Head of caudate nucleus (tissue), 42 donors: Measurements from ENCODE around the gene SRM.
"Not testable (repeated sequence)": the region's sequence is repeated elsewhere in the genome, so short reads cannot be mapped to it uniquely, and the experiment has no call there.

Experiments
- DNase-seq, 42 donors: peaks; one replicate each; pipeline versions ENCODE4 v3.0.0 to v3.0.0-alpha.2; 2020 to 2021; ENCODE audit warnings: mixed read lengths in 7 of 42
- intact Hi-C: fragments of 100-400 bp; cut with DNase I; formaldehyde crosslinking; loops from one replicate; pipeline ENCODE4 v1.15.0; 2022

SRM gene

DNA sequence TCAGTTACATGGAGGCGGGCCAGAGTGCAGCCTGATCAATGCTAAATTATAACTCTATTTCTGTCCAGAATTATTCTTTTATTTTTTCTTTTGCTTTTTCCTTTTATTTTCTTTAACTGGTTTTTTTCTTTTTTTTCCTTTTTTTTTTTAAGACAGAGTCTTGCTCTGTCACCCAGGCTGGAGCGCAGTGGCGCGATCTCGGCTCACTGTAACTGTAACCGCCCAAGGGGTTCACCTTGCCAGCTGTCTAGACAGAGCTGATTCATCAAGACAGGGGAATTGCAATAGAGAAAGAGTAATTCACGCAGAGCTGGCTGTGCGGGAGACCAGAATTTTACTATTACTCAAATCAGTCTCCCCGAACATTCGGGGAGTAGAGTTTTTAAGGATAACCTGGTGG, 8.7 kb downstream of the SRM start:
- intact Hi-C loops = not testable (repeated sequence)
- DNase-seq = peak in 1 of 42 donors; percentile 13

DNA sequence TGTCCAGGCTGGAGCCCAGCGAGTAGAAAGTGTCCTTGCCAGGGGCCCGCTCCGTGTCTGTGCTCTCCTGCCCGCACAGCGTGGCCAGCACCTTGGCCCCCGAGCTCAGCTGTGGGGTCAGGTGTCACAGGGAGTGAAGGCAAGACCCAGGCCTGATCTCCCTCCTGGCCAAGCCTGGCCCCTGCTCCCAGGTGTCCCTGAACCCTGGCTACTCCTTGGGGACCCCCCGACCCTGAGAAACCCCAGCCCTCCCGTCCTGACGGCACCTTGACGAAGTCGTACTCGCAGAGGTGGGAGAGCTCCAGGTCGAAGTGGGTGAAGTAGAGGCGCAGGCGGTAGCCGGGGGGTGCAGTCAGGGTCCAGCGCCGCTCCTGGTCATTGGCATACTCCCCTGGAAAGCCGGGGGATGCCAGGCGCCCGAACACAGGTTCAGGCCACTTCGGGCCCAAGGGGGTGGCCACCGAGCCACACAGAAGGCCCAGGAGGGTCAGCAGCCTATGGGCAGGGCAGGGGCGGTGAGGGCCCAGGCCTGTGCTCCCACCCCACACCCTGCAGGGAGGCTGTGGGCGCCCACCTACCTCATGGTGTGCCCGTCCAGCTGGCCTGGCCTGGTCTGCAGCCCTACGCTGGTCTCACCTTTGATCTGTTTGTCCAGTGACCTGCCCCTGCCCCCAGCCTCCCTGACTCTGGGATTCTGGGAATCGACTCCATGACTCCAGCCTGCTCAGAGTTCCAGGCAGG, 13.0 kb downstream of the SRM start, which contains the start of gene MASP2:
Gene MASP2 (minus strand): TSS at position 615 of the 741 bp plus-strand sequence. CDS start 32 bp downstream, at position 583.
- DNase-seq = peak in 5 of 42 donors; percentile 6 to 27 (median 15)
- intact Hi-C loops = no loop called here

DNA sequence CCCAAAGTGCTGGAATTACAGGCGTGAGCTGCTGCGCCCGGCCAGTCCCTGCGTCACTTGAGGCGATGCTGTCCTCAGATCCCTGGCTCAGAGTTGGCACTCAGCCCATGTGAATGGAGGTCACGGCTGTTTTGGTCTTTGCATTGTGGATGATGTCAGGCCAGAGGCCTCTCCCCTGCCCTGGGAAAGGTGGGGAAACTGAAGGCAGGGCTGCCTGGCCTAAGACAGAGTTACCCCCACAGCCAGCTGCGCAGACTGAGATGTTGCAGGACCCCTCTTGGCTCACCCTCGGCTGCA, 13.6 kb downstream of the SRM start:
- peak in 4 of 42 donors; percentile 8 to 24 (median 11) for DNase-seq
- intact Hi-C loops = no loop called here

DNA sequence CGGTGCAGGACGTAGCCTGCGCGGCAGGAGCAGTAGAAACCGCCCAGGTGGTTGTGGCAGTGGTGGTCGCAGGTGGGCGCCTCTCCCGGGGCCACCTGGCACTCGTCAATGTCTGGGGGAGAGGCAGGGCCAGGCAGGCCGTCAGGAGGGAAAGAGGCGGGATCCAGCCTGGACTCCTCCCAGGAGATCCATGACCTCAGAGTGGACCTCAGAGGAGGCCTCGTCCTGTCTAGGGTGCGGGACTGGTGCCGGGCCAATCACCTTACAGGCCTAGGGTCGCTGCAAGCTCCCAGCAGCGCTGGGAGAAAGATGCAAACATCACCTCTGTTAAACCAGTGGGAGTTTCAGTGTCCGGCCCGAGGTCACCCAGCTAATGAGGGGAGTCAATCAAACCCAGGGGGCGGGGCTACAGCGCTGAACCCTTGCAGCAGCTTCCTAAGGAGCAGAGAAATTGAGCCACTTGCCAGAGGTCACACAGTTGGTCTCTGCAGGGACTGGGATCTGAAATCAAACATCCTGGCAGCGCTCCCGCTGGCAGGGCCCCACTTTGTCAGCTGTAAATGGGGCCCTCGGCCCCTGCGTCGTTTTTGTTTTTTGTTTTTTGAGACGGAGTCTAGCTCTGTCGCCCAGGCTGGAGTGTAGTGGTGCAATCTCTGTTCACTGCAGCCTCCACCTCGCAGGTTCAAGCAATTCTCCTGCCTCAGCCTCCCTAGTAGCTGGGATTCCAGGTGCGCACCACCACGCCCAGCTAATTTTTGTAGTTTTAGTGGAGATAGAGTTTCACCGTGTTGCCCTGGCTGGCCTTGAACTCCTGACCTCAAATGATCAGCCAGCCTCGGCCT, 14.2 kb downstream of the SRM start:
- DNase-seq = peak in 6 of 42 donors; percentile 7 to 26 (median 19)
- intact Hi-C loops = no loop called here

DNA sequence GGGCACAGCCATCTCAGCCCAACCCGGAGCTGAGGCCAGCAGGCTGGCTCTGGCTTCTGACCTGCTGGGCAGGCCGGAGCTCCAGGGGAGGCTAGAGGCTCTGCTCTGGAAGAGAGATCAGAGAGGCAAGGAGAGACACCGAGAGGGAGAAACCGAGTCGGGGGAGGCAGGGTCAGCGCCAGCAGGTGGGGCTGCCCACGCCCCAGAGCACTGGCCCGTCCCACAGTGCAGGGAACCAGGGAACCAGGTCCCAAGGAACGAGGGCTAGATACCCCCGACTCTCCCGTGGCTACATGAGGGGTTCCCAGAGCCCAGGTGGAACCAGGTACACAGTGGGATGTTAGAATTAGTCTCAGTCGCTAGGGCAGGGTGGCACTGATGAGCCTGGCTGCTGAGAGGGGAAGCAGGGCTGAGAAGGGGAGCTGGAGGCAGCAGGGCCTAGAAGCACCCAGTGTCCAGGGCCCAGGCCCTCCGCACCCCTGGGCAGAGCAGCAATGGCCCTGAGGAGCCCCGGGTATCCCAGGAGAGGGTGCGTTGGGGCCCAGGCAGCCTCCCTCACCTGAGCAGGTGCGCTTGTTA, 14.9 kb downstream of the SRM start:
- intact Hi-C loops = no loop called here
- DNase-seq = peak in 6 of 42 donors; percentile 0 to 22 (median 8)

DNA sequence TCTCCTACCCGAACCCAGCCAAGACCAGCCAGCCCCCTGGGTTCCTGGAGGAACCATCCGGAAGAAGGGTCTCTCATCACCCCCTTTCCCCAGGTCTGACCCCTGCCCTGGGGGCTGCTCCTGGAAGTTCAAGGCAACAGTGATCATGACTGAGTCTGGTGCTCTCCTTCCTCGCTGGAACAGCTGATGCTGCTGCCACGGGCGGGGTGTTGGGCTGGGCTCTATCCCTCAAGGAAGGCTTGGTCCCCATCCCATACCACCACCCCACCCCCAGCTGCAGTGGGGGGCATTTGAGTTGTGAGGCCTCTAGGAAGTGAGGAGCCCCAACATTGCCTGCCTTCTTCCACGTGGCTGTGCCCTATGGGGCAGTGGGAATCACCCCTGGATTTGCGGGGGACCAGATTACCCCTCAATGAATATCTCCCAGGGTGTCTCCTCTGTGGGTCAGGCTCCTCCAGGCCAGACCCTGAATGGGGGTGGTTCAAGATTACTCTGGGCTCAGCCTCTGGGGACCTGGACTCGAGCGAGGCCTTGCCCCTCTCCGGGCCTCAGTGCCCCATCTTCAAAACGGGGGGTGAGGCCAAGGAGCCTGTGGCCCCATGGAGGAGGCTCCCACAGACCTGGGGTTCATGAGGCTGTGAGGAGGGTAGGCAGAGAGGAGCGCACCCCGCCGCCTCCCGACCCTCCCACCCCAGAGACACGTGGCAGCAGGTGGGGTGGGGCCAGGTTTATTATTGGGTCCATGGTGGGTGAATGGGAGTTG, 15.6 kb downstream of the SRM start:
- peak in 4 of 42 donors; percentile 1 to 29 (median 10) for DNase-seq
- intact Hi-C loops = no loop called here

DNA sequence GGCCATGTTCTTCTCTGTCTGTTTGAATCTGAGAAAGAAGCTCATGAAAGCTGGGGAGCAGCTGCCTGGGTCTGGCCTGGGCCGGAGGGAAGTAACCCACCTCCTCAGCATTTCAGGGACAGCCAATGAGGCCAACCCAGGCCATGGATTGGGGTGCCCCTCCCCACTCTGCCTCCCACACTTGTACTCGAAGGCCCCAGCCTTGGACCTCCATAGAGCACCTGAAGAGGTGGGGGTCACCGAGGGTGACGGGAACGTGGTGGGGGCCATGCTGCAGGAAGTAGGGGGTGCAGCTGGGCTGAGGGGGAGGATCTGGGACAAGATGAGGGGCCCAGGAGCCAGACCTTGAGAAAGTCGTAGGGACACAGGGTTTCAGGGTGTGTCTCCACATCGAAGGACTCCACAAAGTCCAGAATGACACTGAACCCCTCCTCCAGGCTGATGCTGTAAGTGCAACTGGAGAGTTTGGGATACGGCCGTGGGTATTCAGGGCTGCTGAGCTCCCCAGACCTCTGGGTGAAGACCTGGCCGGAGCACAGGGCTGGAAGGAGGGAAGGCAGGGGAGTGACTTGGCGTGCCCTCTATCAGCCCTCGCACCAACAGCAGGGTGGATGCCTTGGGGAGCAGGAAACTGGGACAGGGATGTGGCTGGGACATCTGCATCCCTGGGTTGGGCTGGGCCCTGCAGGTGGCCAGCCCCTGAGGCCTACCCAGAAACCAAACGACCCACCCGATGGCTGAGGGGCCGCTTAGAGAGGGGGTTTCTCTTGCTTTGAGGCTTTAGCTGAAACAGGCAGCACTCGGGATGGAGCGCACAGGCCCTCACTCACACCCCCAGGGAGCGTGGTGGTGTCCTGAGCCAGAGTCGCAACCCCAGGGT, 16.6 kb downstream of the SRM start:
- peak in 3 of 42 donors; percentile 12 to 29 (median 13) for DNase-seq

DNA sequence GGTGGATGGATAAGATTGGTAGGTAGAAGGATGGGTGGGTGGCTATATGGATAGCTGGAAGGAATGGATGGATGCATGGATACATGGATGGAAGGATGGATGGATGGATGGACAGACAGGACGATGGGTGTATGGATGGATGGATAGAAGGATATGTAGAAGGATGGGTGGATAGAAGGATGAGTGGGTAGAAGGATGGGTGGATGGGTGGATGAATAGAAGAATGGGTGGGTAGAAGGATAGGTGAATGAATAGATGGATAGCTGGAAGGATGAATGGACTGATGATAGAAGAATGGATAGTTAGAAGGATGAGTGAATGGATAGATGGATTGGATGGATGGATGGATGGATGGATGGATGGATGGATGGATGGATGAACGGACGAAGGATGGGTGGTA, 17.8 kb downstream of the SRM start:
- intact Hi-C loops = no loop called here
- no peak for DNase-seq

More for the DNA sequence above, 16.6 kb downstream of the SRM start:
- intact Hi-C loops = no loop called here

DNA sequence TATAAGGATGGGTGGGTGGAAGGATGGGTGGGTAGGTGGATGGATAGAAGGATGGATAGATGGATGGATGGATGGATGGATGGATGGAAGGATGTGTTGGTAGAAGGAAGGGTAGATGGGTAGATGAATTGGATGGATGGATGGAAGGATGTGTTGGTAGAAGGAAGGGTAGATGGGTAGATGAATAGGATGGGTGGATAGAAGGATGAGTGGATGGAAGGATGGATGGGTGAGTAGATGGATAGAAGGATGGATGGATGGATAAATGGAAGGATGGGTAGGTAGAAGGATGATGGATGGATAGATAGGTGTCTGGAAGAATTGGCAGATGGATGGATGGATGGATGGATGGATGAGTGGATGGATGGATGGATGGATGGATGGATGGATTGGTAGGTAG, 18.8 kb downstream of the SRM start:
- DNase-seq = no peak
- intact Hi-C loops = no loop called here

DNA sequence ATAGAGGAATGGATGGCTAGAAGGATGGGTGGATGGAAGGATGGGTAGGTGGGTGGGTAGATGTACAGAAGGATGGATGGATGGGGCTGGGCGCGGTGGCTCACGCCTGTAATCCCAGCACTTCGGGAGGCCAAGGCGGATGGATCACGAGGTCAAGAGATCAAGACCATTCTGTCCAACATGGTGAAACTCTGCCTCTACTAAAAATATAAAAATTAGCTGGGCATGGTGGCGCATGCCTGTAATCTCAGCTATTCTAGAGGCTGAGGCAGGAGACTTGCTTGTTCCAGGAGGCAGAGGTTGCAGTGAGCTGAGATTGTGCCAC, 19.8 kb downstream of the SRM start:
- DNase-seq = peak in 2 of 42 donors; percentile 4 to 5
- intact Hi-C loops = not testable (repeated sequence)

DNA sequence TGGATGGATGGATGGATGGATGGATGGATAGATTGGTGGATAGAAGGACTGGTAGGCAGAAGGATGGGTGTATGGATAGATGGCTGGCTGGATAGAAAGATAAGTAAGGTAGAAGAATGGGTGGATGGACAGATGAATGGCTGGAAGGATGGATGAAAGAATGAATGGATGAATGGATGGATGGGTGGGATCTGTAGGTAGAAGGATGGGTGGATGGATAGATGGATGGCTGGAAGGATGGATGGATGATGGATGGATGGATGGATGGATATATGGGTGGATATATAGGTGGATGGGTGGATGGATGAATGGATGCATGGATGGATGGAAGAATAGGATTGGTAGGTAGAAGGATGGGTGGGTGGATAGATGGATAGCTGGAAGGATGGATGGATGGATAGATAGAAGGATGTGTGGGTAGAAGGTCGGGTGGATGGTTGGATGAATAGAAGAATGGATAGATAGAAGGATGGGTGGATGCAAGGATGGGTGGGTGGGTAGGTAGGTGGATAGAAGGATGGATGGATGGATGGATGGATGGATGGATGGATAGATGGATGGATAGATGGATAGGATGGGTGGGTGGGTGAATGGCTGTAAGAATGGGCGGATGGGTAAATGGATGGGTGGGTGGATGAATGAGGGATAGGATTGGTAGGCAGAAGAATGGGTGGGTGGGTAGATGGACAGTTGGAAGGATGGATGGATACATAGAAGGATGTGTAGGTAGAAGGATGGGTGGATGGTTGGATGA, 20.3 kb downstream of the SRM start:
- no peak for DNase-seq
- intact Hi-C loops = loop anchor here (5.0 kb wide), 1 partner anchor 603 kb away; no protein-coding TSS in a partner anchor

DNA sequence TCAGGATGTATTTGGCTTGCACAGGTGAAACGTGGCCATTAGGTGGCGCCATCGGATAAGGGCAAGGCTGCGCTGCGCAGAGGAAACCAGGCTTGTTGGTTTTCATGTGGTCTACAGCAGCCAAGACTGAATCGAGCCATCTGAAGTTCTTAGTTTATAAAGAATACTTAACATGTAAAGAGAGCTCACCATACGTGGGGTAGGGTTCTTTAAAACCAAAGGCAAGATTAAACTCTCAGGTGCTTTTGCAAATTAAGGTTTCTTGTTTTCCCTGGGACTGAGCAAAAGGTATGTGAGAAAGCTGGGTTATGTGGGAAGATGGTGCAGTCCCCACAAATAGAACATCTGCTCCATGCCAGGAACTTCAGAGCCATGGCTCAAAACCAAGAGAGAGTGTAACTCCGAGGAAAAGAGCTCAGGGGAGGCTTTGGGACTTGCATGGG, 22.1 kb downstream of the SRM start:
- intact Hi-C loops = loop anchor here (5.0 kb wide), 1 partner anchor 605 kb away; no protein-coding TSS in a partner anchor

DNA sequence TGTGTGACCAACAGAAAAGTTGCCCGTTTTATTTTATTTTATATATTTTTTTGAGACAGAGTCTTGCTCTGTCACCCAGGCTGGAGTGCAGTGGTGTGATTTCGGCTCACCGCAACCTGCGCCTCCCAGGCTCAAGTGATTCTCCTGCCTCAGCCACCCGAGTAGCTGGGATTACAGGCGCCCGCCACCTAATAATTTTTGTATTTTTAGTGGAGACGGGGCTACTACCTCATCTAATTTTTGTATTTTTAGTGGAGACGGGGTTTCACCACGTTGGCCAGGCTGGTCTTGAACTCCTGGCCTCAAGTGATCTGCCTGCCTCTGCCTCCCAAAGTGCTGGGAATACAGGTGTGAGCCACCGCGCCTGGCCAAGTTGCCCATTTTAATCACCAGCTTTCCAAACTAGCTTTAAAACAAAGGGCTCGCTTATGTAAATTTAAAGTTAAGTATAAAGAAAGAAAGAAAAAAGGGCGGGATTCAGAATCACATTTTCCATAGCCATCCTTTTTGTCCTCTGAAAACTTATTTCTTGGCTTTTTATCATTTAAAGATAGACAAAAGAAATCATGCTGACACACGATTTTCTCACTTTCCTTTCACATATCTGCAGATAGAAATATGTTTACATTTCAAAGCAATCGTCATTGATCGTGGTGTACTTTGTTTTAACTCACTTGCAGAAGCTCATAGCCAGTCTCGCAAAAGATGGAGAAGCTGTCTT, 22.6 kb downstream of the SRM start:
- intact Hi-C loops = loop anchor here (5.0 kb wide), 1 partner anchor 605 kb away; no protein-coding TSS in a partner anchor
- DNase-seq = peak in 2 of 42 donors; percentile 12 to 31

More for the DNA sequence above, 22.1 kb downstream of the SRM start:
- DNase-seq = peak; percentile 77 to 97 (median 92)

DNA sequence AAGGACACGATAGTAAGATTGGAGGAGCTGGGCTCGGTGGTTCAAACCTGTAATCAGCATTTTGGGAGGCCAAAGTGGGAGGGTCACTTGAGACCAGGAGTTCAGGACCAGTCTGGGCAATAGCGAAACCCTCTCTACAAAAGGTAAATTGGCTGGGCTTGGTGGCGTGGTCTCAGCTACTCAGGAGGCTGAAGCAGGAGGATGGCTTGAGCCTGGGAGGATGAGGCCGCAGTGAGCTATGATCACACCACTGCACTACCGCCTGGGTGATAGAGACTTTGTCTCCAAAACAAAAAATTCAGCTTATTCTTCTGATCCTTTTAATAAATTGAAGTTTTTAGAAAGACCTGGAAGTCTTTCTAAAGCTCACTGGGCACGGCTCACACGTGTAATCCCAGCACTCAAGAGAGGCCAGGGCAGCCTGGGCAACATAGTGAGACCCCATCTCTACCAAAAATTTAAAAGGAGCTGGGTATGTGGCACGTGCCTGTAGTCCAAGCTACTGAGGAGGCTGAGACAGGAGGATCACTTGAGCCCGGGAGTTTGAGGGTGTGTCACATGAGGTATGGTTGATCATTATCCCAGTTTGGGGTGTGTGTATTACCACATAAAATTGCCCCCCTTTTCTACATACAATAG, 28.1 kb downstream of the SRM start:
- DNase-seq = peak in 3 of 42 donors; percentile 2 to 14 (median 10)
- intact Hi-C loops = no loop called here

DNA sequence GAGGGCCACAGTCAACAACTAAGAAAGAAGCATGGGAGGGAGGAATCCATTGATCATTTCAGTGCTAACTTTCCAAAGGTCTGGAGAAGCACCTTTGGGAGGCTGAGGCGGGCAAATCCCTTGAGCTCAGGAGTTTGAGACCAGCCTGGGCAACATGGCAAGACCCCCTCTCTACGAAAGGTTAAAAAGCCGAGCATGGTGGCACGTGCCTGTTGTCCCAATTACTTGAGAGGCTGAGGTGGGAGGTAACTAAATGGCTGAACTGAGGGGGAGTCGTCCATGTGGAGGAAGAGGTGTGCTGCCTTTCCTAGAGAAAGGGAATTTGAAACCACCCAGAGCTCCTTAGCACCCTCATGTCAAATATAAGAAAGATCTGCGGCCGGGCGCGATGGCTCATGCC, 29.0 kb downstream of the SRM start:
- intact Hi-C loops = no loop called here
- DNase-seq = no peak

DNA sequence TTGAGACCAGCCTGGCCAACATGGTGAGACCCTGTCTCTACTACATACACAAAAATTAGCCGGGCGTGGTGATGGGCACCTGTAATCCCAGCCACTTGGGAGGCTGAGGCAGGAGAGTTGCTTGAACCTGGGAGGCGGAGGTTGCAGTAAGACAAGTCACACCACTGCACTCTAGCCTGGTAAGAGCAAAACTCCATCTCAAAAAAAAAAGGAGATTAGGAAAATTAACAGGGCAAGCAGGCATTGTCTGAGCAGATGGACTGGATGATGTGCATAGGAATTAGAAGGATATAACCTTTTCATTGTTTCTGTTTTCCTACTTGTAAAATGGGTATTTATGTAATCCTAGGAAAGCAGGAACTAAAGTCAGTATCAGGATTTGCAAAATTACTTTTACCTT, 31.8 kb downstream of the SRM start:
- intact Hi-C loops = no loop called here
- peak in 2 of 42 donors; percentile 15 to 21 for DNase-seq
